HL-60 (cell line): Measurements from ENCODE around the gene CXCR2.

Experiments used
- GABPA ChIP-seq: IDR thresholded peaks from 2 replicates; pipeline ENCODE4 v1.6.1; 2012; ENCODE audit warnings: low read depth
- POLR2AphosphoS5 ChIP-seq: IDR thresholded peaks from 2 replicates; pipeline ENCODE4 v1.6.1; 2012; ENCODE audit warnings: low read depth
- TF ChIP-seq, protein P1 (sequence below): IDR thresholded peaks from one replicate; pipeline ENCODE4 v1.5.1; 2011; ENCODE audit warnings: low read length, control low read depth, inconsistent platforms; ENCODE audit not compliant: insufficient read depth

DNA sequence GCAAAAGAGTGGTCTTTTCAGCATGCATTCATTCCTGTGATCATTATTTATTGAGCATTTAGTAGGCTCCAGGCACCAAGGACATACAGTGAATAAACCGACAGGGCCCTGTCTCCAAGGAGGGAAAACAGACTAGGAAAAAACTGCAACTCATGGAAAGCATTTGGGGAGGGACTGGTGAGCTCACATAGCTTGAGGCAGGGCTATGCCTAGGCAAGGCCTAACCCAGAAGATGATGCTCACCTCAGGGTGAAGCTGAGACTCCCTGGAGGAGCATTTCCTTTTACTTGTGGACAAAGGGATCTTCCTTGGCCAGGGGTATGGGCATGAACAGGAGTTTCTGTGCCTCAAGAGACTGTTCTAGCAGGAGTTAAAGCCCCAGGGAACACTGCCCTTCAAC, 37.0 kb downstream of the CXCR2 start:
- TF ChIP-seq, protein P1, sequence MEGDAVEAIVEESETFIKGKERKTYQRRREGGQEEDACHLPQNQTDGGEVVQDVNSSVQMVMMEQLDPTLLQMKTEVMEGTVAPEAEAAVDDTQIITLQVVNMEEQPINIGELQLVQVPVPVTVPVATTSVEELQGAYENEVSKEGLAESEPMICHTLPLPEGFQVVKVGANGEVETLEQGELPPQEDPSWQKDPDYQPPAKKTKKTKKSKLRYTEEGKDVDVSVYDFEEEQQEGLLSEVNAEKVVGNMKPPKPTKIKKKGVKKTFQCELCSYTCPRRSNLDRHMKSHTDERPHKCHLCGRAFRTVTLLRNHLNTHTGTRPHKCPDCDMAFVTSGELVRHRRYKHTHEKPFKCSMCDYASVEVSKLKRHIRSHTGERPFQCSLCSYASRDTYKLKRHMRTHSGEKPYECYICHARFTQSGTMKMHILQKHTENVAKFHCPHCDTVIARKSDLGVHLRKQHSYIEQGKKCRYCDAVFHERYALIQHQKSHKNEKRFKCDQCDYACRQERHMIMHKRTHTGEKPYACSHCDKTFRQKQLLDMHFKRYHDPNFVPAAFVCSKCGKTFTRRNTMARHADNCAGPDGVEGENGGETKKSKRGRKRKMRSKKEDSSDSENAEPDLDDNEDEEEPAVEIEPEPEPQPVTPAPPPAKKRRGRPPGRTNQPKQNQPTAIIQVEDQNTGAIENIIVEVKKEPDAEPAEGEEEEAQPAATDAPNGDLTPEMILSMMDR = no peak
- TF ChIP-seq GABPA (no peak), POLR2AphosphoS5 (no peak)
